K562 (cell line): ENCODE data around the gene USP2. TPM values are rescaled to one million over a fixed set of nuclear protein-coding genes. Genes with fewer than 3 reads are reported as not detected.
A peak's percentile ranks its signal among the peaks of the same experiment; 100 is the strongest.

Experiments used
- CHD7 ChIP-seq: fragments of 200-600 bp; sonication (generic); IDR thresholded peaks from one replicate; pipeline ENCODE4 v1.6.1; 2012; ENCODE audit warnings: mild to moderate bottlenecking, low read depth, low read length, inconsistent platforms
- CTCF ChIP-seq, 3 experiments: IDR thresholded peaks in 2 of 3; conservative IDR thresholded peaks in 1 of 3; 2 replicates each; pipeline ENCODE4 v1.5.1; 2011 to 2012; ENCODE audit warnings: low read length in 3 of 3, mild to moderate bottlenecking in 3 of 3, control low read depth in 2 of 3, improper control_type of control experiment in 1 of 3, inconsistent platforms in 1 of 3, low read depth in 1 of 3, mixed read lengths in 1 of 3, moderate library complexity in 1 of 3; ENCODE audit not compliant: insufficient read depth in 2 of 3
- DEAF1 ChIP-seq: fragments of 450-650 bp; formaldehyde crosslinking; IDR thresholded peaks from 2 replicates; pipeline ENCODE4 v1.4.0; 2020; ENCODE audit warnings: mild to moderate bottlenecking, moderate library complexity
- MCM7 ChIP-seq, 2 experiments: fragments of 450-650 bp; IDR thresholded peaks; 2 replicates each; pipeline ENCODE4 v1.6.1; 2016 to 2018
- NFIC ChIP-seq: fragments of 450-650 bp; IDR thresholded peaks from 2 replicates; pipeline ENCODE4 v1.6.1; 2017; ENCODE audit warnings: mild to moderate bottlenecking, inconsistent platforms
- SMC3 ChIP-seq: conservative IDR thresholded peaks from 2 replicates; pipeline ENCODE4 v1.6.1; 2011; ENCODE audit warnings: low read depth, low read length, improper control_type of control experiment; ENCODE audit not compliant: insufficient read depth
- SRSF9 ChIP-seq: fragments of 200-400 bp; formaldehyde crosslinking; IDR thresholded peaks from 2 replicates; pipeline ENCODE4 v1.6.1; 2017; ENCODE audit warnings: low read depth, low read length, borderline replicate concordance
- ZNF133 ChIP-seq: fragments of 250-450 bp; sonication (Bioruptor Pico); IDR thresholded peaks from 2 replicates; pipeline ENCODE4 v1.4.0; 2020; ENCODE audit warnings: mild to moderate bottlenecking
- polyA plus RNA-seq, 8 experiments: library from polyadenylated mRNA; depleted of rRNA in 4 of 8; stranded (reverse) in 5 of 8; unstranded in 3 of 8; fragments of >200 nt; fragmentation: Nextera tagmentation in 2 of 8; fragmentation: Illumina TruSeq in 1 of 8; extraction: Ambion mirVana in 2 of 8; extraction: Trizol in 1 of 8; gene quantifications; 2 replicates each; pipeline versions ENCODE4 v1.2.1 to v1.2.3, GENCODE V29; 2011 to 2014; ENCODE audit warnings: inconsistent platforms in 1 of 8, missing spikeins in 1 of 8
- total RNA-seq, 7 experiments: library from RNA; depleted of rRNA in 6 of 7; stranded (reverse); fragments of >200 nt in 6 of 7; fragmentation: Illumina TruSeq in 2 of 7; extraction: Trizol in 2 of 7; gene quantifications; 2 replicates each; pipeline versions ENCODE4 v1.2.1 to v1.2.3, GENCODE V29; 2011 to 2021; ENCODE audit warnings: low replicate concordance in 1 of 7
- TF ChIP-seq, protein P1 (sequence below): sonication (generic); formaldehyde crosslinking; IDR thresholded peaks from 2 replicates; pipeline ENCODE4 v1.8.0; 2022; ENCODE audit warnings: missing genetic modification reagents, mild to moderate bottlenecking, moderate library complexity, borderline replicate concordance
- TF ChIP-seq, protein P2 (sequence below): fragments of 450-650 bp; IDR thresholded peaks from 2 replicates; pipeline ENCODE4 v1.6.1; 2016; ENCODE audit warnings: low read depth, mild to moderate bottlenecking, moderate library complexity

USP2 gene
- total and polyA plus RNA-seq, 9 of the 15 experiments (the other 6 are each of a cell fraction or from before 2014, with no cell fraction given): 2.8 to 16.9 (median 3.9) TPM

- TF ChIP-seq DEAF1 (CRISPR knock-in tag) (peak; percentile 46; the same call in 1 of the 2 replicates), MCM7 (IDR thresholded peaks at IDR 0.05) (no peak), SRSF9 (no peak), SMC3 (peak; percentile 78), CHD7 (no peak), CTCF (IDR thresholded peaks at IDR 0.05 in 2 of 3, conservative IDR thresholded peaks at IDR 0.05 in 1 of 3; ENCODE audit: insufficient read depth in 2 of 3, low read depth in 1 of 3, low read length in 3 of 3) (peak; percentile 85 to 93 (median 90)), ZNF133 (CRISPR knock-in tag) (no peak), NFIC (no peak)
- TF ChIP-seq, protein P1, sequence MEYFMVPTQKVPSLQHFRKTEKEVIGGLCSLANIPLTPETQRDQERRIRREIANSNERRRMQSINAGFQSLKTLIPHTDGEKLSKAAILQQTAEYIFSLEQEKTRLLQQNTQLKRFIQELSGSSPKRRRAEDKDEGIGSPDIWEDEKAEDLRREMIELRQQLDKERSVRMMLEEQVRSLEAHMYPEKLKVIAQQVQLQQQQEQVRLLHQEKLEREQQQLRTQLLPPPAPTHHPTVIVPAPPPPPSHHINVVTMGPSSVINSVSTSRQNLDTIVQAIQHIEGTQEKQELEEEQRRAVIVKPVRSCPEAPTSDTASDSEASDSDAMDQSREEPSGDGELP (CRISPR knock-in tag): peak; percentile 25; the same call in 1 of the 2 replicates
- TF ChIP-seq, protein P2, sequence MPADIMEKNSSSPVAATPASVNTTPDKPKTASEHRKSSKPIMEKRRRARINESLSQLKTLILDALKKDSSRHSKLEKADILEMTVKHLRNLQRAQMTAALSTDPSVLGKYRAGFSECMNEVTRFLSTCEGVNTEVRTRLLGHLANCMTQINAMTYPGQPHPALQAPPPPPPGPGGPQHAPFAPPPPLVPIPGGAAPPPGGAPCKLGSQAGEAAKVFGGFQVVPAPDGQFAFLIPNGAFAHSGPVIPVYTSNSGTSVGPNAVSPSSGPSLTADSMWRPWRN: no peak
These were observed 43.1 kb downstream of the USP2 start (continued) for GRCh38 chr11:119338318-119338890.
